ENCODE measurements around the gene MYL9. TPM values are rescaled to one million over a fixed set of nuclear protein-coding genes. Genes with fewer than 3 reads are reported as not detected.

The MYL9 gene
- polyA plus RNA-seq, 2 of the 4 experiments (the other 2 are of a cell fraction): 2.2 to 29.5 TPM

DNA sequence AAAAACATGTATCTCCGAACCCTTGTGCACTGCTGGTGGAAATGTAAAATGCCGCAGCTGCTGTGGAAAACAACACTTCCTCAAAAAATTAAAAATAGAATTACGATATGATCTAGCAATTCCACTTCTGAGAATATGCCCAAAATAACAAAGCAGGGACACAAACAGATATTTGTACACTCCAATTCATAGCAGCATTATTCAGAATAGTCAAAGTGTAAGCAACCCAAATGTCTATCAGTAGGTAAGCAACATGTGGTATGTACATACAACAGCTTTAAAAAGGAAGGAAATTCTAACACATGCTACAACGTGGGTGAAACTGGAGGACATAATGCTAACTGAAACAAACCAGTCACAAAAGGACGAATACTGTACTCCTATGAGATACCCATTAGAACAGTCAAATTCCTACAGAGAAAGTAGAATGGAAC is 58.6 kb downstream of the MYL9 start:
- TF ChIP-seq CHD4 (IDR thresholded peaks at IDR 0.05; ENCODE audit: borderline replicate concordance): no peak
- TF ChIP-seq TFCP2L1 (CRISPR knock-in tag; IDR thresholded peaks at IDR 0.05): no peak
- no peak for TF ChIP-seq HOXB5 (CRISPR knock-in tag; IDR thresholded peaks at IDR 0.05)
- TF ChIP-seq, protein P1, sequence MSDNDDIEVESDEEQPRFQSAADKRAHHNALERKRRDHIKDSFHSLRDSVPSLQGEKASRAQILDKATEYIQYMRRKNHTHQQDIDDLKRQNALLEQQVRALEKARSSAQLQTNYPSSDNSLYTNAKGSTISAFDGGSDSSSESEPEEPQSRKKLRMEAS (IDR thresholded peaks at IDR 0.05): no peak
- no peak for TF ChIP-seq FOSB (CRISPR knock-in tag; IDR thresholded peaks at IDR 0.05)
- TF ChIP-seq, protein P2, sequence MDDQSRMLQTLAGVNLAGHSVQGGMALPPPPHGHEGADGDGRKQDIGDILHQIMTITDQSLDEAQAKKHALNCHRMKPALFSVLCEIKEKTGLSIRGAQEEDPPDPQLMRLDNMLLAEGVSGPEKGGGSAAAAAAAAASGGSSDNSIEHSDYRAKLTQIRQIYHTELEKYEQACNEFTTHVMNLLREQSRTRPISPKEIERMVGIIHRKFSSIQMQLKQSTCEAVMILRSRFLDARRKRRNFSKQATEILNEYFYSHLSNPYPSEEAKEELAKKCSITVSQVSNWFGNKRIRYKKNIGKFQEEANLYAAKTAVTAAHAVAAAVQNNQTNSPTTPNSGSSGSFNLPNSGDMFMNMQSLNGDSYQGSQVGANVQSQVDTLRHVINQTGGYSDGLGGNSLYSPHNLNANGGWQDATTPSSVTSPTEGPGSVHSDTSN (IDR thresholded peaks at IDR 0.05): no peak
- TF ChIP-seq EHMT2 (IDR thresholded peaks at IDR 0.05; ENCODE audit: low read depth): no peak
- no peak for TF ChIP-seq EP300 (IDR thresholded peaks at IDR 0.05)
- TF ChIP-seq, protein P3, sequence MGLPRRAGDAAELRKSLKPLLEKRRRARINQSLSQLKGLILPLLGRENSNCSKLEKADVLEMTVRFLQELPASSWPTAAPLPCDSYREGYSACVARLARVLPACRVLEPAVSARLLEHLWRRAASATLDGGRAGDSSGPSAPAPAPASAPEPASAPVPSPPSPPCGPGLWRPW (IDR thresholded peaks at IDR 0.05): no peak
- no peak for TF ChIP-seq CEBPB (IDR thresholded peaks at IDR 0.05)
- no peak for TF ChIP-seq ESRRA (IDR thresholded peaks at IDR 0.05; ENCODE audit: borderline replicate concordance, low read length)
- no peak for TF ChIP-seq ATOH8 (CRISPR knock-in tag; IDR thresholded peaks at IDR 0.05; ENCODE audit: low read depth)
- TF ChIP-seq MAFK (IDR thresholded peaks at IDR 0.05; ENCODE audit: partially characterized antibody): no peak
- TF ChIP-seq ELK1 (IDR thresholded peaks at IDR 0.05; ENCODE audit: low read depth, low read length): no peak
- ChIA-PET CTCF (interaction anchor here (0.9 kb wide), 1 partner anchor 208 kb away, joined by 3 read pairs; no protein-coding TSS in a partner anchor), POLR2A (no interaction called here)
- no peak overlapping the region for H3K27ac ChIP-seq
- no peak for DNase-seq (ENCODE audit: low read depth in 1 of 2, low spot score in 1 of 2)
- 63% methylated on average over 5 of the region's 5 CpGs for WGBS (ENCODE audit: missing lambda C conversion rate)
- peaks cover 3% of the 10 kb centered on the region; the same call in 2 of the 3 replicates for H3K4me1 ChIP-seq
- no peak overlapping the region for H3K4me3 ChIP-seq
- H3K9me3 ChIP-seq: no peaks in the 10 kb centered on the region
- no peak for FAIRE-seq
- no peak for ATAC-seq
- H3K4me2 ChIP-seq: no peak overlapping the region

Small RNA genes lying within 50 kb of the gene (small RNA-seq; reads per million reads assigned to genes)
- gene RF00017: 0 reads per million in 6 experiments

Other genes with a start within 250 kb of the MYL9 start
- gene DLGAP4, start 235.2 kb upstream of the MYL9 start, polyA plus RNA-seq (2011; rRNA removed): 11.9 and 15.8 TPM in 2 replicates
- 29.8 to 36.7 TPM (median 32.6 TPM) in 3 replicates for gene DLGAP4, start 235.2 kb upstream of the MYL9 start, polyA plus RNA-seq (2017; fragmentation: RNase III; extraction: RNeasy Plus Mini Kit Qiagen cat#74134 plus additional on column Dnase treatment)
- 5.1 and 5.5 TPM in 2 replicates for gene TGIF2, start 32.1 kb downstream of the MYL9 start, polyA plus RNA-seq (2011; rRNA removed)
- gene TGIF2, start 32.1 kb downstream of the MYL9 start, polyA plus RNA-seq (2017; fragmentation: RNase III; extraction: RNeasy Plus Mini Kit Qiagen cat#74134 plus additional on column Dnase treatment): 4.0 to 4.9 TPM (median 4.1 TPM) in 3 replicates
- 344 and 345 TPM in 2 replicates for gene RAB5IF, start 64.3 kb downstream of the MYL9 start, polyA plus RNA-seq (2011; rRNA removed)
- gene RAB5IF, start 64.3 kb downstream of the MYL9 start, polyA plus RNA-seq (2017; fragmentation: RNase III; extraction: RNeasy Plus Mini Kit Qiagen cat#74134 plus additional on column Dnase treatment): 234 to 255 TPM (median 246 TPM) in 3 replicates
- gene SLA2, start 104.7 kb downstream of the MYL9 start, polyA plus RNA-seq (2011; rRNA removed): 0.04 and 0.06 TPM in 2 replicates
- 0.03 TPM in 1 of 3 replicates, not detected in the others for gene SLA2, start 104.7 kb downstream of the MYL9 start, polyA plus RNA-seq (2017; fragmentation: RNase III; extraction: RNeasy Plus Mini Kit Qiagen cat#74134 plus additional on column Dnase treatment)
- gene NDRG3, start 204.6 kb downstream of the MYL9 start, polyA plus RNA-seq (2011; rRNA removed): 34.4 and 55.1 TPM in 2 replicates
- gene NDRG3, start 204.6 kb downstream of the MYL9 start, polyA plus RNA-seq (2017; fragmentation: RNase III; extraction: RNeasy Plus Mini Kit Qiagen cat#74134 plus additional on column Dnase treatment): 29.0 to 32.2 TPM (median 30.6 TPM) in 3 replicates
- gene DSN1, start 232.2 kb downstream of the MYL9 start, polyA plus RNA-seq (2011; rRNA removed): 32.9 and 41.3 TPM in 2 replicates
- gene DSN1, start 232.2 kb downstream of the MYL9 start, polyA plus RNA-seq (2017; fragmentation: RNase III; extraction: RNeasy Plus Mini Kit Qiagen cat#74134 plus additional on column Dnase treatment): 37.4 to 38.2 TPM (median 37.9 TPM) in 3 replicates

All from A549 (cell line).